HepG2 (cell line): Measurements from ENCODE around the gene ACCS. TPM values are rescaled to one million over a fixed set of nuclear protein-coding genes. Genes with fewer than 3 reads are reported as not detected.

Experiments used
- ATAC-seq: fragments of 200-7000 bp; cut with Tn5 transposase; 3 replicates; pipeline ENCODE4 v1.9.1; 2020; ENCODE audit warnings: mild to moderate bottlenecking, moderate library complexity
- BruUV-seq: library from RNA; stranded (reverse); fragments of 400-500 nt; replicated peaks from 2 replicates; lab custom pipeline; 2021; lab: Mats Ljungman, UMichigan
- CTCF ChIA-PET: fragments of 300-600 bp; formaldehyde crosslinking; extraction: SDS; loops from one replicate; lab custom pipeline; 2021; ENCODE audit warnings: low total read pairs, inconsistent platforms, low intra/inter-chr PET ratio; lab: Yijun Ruan, JAX
- POLR2A ChIA-PET: fragments of 350-600 bp; sonication (Branson Sonifier 250); formaldehyde crosslinking; loops from one replicate; lab custom pipeline; 2020; ENCODE audit warnings: antibody characterized with exemption, inconsistent platforms; lab: Yijun Ruan, JAX
- DNase-seq: peaks from one replicate; pipeline ENCODE4 v3.0.0-alpha.2; 2015; ENCODE audit warnings: low spot score
- FAIRE-seq: peaks from 3 replicates; lab custom pipeline; 2011; peaks lifted over from hg19 to GRCh38; lab: Jason Lieb, UNC
- H2AFZ ChIP-seq: one replicate; pipeline ENCODE4 v1.6.1; 2011; ENCODE audit warnings: low read length, inconsistent platforms
- H3K27ac ChIP-seq: fragments of 300-600 bp; 3 replicates; pipeline ENCODE4 v1.8.0; 2011; ENCODE audit warnings: mixed run types, mild to moderate bottlenecking, mixed read lengths, low read length, inconsistent platforms; ENCODE audit not compliant: insufficient read depth; ENCODE audit errors: extremely low read length
- H3K27me3 ChIP-seq, 2 experiments: fragments of 200-600 bp in 1 of 2; 2 replicates in 1 of 2; 3 replicates in 1 of 2; pipeline versions ENCODE4 v1.6.0 to v1.8.0; 2011; ENCODE audit warnings: low read length in 2 of 2, mild to moderate bottlenecking in 2 of 2, moderate library complexity in 2 of 2, inconsistent platforms in 1 of 2; ENCODE audit not compliant: insufficient read depth in 2 of 2, control insufficient read depth in 1 of 2
- H3K36me3 ChIP-seq, 2 experiments: fragments of 200-600 bp in 1 of 2; replicated peaks in 1 of 2; 2 replicates in 1 of 2; 3 replicates in 1 of 2; pipeline versions ENCODE4 v1.5.1 to v1.8.0; 2011; ENCODE audit warnings: low read length in 2 of 2, inconsistent platforms in 1 of 2; ENCODE audit not compliant: insufficient read depth in 2 of 2, control insufficient read depth in 1 of 2
- H3K4me1 ChIP-seq: 2 replicates; pipeline ENCODE4 v1.5.1; 2012; ENCODE audit warnings: low read length, inconsistent platforms; ENCODE audit not compliant: insufficient read depth
- H3K4me2 ChIP-seq: 2 replicates; pipeline ENCODE4 v1.6.0; 2011; ENCODE audit warnings: low read depth, low read length, inconsistent platforms
- H3K4me3 ChIP-seq, 3 experiments: fragments of 200-600 bp in 1 of 3; sonication (generic), shearing (Covaris generic) in 1 of 3; replicated peaks in 1 of 3; 2 replicates each; pipeline ENCODE4 v1.5.1; 2011 to 2016; ENCODE audit warnings: low read length in 3 of 3, inconsistent platforms in 2 of 3, low read depth in 2 of 3, mild to moderate bottlenecking in 2 of 3, control low read depth in 1 of 3, mixed read lengths in 1 of 3; ENCODE audit not compliant: insufficient read depth in 1 of 3
- H3K79me2 ChIP-seq: one replicate; pipeline ENCODE4 v1.6.1; 2011; ENCODE audit warnings: low read length, inconsistent platforms; ENCODE audit not compliant: insufficient read depth
- H3K9ac ChIP-seq: 2 replicates; pipeline ENCODE4 v1.6.0; 2011; ENCODE audit warnings: mild to moderate bottlenecking, low read depth, low read length, inconsistent platforms; ENCODE audit not compliant: insufficient read depth
- H3K9me3 ChIP-seq: 2 replicates; pipeline ENCODE4 v1.5.1; 2012; ENCODE audit warnings: mild to moderate bottlenecking, low read length
- H4K20me1 ChIP-seq: 2 replicates; pipeline ENCODE4 v1.6.0; 2011; ENCODE audit warnings: inconsistent platforms, mild to moderate bottlenecking, low read length, moderate library complexity; ENCODE audit not compliant: insufficient read depth
- EED ChIP-seq: sonication (generic); formaldehyde crosslinking; IDR thresholded peaks from 2 replicates; pipeline ENCODE4 v1.5.0; 2020; ENCODE audit warnings: mild to moderate bottlenecking, missing genetic modification reagents
- ISX ChIP-seq: sonication (generic); formaldehyde crosslinking; conservative IDR thresholded peaks from 2 replicates; pipeline ENCODE4 v1.5.0; 2020; ENCODE audit warnings: missing genetic modification reagents
- MED8 ChIP-seq: sonication (generic); formaldehyde crosslinking; IDR thresholded peaks from 2 replicates; pipeline ENCODE4 v1.8.1; 2023; ENCODE audit warnings: mild to moderate bottlenecking, missing genetic modification reagents; ENCODE audit not compliant: insufficient replicate concordance
- NR1H2 ChIP-seq: sonication (generic); formaldehyde crosslinking; IDR thresholded peaks from 2 replicates; pipeline ENCODE4 v1.8.1; 2022; ENCODE audit warnings: low read depth, missing genetic modification reagents, borderline replicate concordance
- XRCC5 ChIP-seq: fragments of 200-400 bp; formaldehyde crosslinking; optimal IDR thresholded peaks from 2 replicates; pipeline ENCODE3; 2017; ENCODE audit warnings: mild to moderate bottlenecking, low read length
- ZNF460 ChIP-seq: sonication (generic); formaldehyde crosslinking; IDR thresholded peaks from 2 replicates; pipeline ENCODE4 v1.5.1; 2020; ENCODE audit warnings: missing genetic modification reagents, mild to moderate bottlenecking, borderline replicate concordance
- ZNF589 ChIP-seq: sonication (generic); formaldehyde crosslinking; conservative IDR thresholded peaks from 2 replicates; pipeline ENCODE4 v1.8.0; 2022; ENCODE audit warnings: mild to moderate bottlenecking, moderate library complexity, missing genetic modification reagents
- ZZZ3 ChIP-seq: sonication (generic); formaldehyde crosslinking; IDR thresholded peaks from 2 replicates; pipeline ENCODE4 v1.4.0; 2020; ENCODE audit warnings: missing genetic modification reagents, mild to moderate bottlenecking, borderline replicate concordance
- in situ Hi-C: cut with HindIII; loops from 2 replicates; pipeline ENCODE4 v1.10.0; 2017; ENCODE audit warnings: low pct_unique_long_range_greater_than_20kb; ENCODE audit not compliant: extremely low pct_ligation_motif_present
- intact Hi-C: fragments of 100-400 bp; cut with micrococcal nuclease; formaldehyde crosslinking; loops from one replicate; pipeline ENCODE4 v1.10.0; 2022; ENCODE audit not compliant: unreplicated experiment
- polyA plus RNA-seq, 8 experiments: library from polyadenylated mRNA; depleted of rRNA in 3 of 8; stranded (reverse) in 7 of 8; unstranded in 1 of 8; fragments of >200 nt; fragmentation: Illumina TruSeq in 4 of 8; extraction: Trizol in 4 of 8; gene quantifications; 2 replicates each; pipeline versions ENCODE4 v1.2.1 to v1.2.3, GENCODE V29; 2011 to 2016; ENCODE audit warnings: low read depth in 4 of 8, missing spikeins in 1 of 8, mixed read lengths in 1 of 8; ENCODE audit not compliant: insufficient read depth in 1 of 8
- total RNA-seq, 5 experiments: library from RNA; depleted of rRNA; stranded (reverse); fragments of >200 nt; fragmentation: Illumina TruSeq; extraction: Trizol; gene quantifications; 2 replicates each; pipeline ENCODE4 v1.2.3, GENCODE V29; 2016; ENCODE audit warnings: low read depth in 1 of 5
- TF ChIP-seq, protein P1 (sequence below): sonication (generic); formaldehyde crosslinking; IDR thresholded peaks from 2 replicates; pipeline ENCODE4 v1.5.1; 2020; ENCODE audit warnings: missing genetic modification reagents, mild to moderate bottlenecking, borderline replicate concordance
- TF ChIP-seq, protein P2 (sequence below): sonication (generic); formaldehyde crosslinking; IDR thresholded peaks from 2 replicates; pipeline ENCODE4 v1.5.0; 2020; ENCODE audit warnings: mild to moderate bottlenecking, missing genetic modification reagents, borderline replicate concordance
- TF ChIP-seq, protein P3 (sequence below): sonication (generic); formaldehyde crosslinking; IDR thresholded peaks from 2 replicates; pipeline ENCODE4 v1.4.0; 2020; ENCODE audit warnings: mild to moderate bottlenecking, missing genetic modification reagents

The ACCS gene
- total and polyA plus RNA-seq, 2 of the 13 experiments (the other 11 are each of a cell fraction or from before 2014, with no cell fraction given): 0.55 to 0.59 TPM

DNA sequence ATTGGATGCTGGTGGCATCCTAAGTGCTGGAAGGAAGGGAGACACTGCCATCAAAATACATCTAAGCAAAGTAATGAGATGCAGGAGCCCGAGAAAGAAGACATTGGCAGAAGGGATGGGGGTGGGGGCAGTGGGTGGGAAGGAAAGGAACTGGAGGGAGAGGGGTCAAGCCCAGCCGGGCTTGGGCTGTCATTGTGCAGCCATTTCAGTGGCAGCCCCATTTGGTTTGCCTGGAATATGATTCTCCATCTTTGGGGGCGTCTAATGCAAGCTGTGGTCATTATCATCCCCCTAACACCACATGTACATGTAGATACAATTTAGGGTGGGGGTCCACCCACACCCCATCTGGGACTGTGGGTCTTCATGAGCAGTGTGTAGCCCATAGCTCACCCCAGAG lies 32.2 kb upstream of the ACCS start (continued):
- TF ChIP-seq ZNF589 (CRISPR knock-in tag) (no peak), ZZZ3 (no peak), MED8 (CRISPR knock-in tag) (no peak)
- TF ChIP-seq, all 625 proteins: peak for 0

DNA sequence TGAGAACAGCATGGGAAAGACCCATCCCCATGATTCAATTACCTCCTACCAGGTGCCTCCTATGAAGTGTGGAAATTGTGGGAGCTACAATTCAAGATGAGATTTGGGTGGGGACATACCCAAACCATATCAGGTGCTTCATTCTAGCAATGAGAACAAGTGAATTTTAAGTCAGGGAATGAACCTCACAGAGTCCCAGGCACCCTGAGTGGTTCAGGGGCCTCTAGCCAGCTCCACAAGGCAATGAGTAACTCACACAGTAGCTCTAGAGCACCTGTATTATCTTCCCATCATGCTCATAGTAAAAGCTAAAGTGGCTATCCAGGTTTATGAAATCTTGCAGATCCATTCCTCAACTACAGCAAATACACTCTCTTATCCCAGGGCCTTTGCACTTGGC lies 31.4 kb upstream of the ACCS start:
- no peak overlapping the region for H3K4me3 ChIP-seq
- ATAC-seq (no peak), DNase-seq (no peak), FAIRE-seq (no peak)
- peaks cover 4 to 9% of the 10 kb centered on the region in 2 experiments; a peak in 2 of 5 replicates for H3K27me3 ChIP-seq
- no peaks in the 10 kb centered on the region for H3K36me3 ChIP-seq
- POLR2A ChIA-PET: no interaction called here
- intact Hi-C loops: loop anchor here (5.0 kb wide), 1 partner anchor 92 kb away; the partner anchor contains the start of gene C11orf96
- H3K27ac ChIP-seq: no peak overlapping the region
- H3K4me1 ChIP-seq: no peaks in the 10 kb centered on the region
- H3K9me3 ChIP-seq: no peaks in the 10 kb centered on the region
- TF ChIP-seq, protein P1, sequence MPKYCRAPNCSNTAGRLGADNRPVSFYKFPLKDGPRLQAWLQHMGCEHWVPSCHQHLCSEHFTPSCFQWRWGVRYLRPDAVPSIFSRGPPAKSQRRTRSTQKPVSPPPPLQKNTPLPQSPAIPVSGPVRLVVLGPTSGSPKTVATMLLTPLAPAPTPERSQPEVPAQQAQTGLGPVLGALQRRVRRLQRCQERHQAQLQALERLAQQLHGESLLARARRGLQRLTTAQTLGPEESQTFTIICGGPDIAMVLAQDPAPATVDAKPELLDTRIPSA (CRISPR knock-in tag): no peak
- TF ChIP-seq ZNF460 (no peak), XRCC5 (no peak), EED (no peak), ISX (no peak), NR1H2 (CRISPR knock-in tag) (no peak)
- TF ChIP-seq, protein P2, sequence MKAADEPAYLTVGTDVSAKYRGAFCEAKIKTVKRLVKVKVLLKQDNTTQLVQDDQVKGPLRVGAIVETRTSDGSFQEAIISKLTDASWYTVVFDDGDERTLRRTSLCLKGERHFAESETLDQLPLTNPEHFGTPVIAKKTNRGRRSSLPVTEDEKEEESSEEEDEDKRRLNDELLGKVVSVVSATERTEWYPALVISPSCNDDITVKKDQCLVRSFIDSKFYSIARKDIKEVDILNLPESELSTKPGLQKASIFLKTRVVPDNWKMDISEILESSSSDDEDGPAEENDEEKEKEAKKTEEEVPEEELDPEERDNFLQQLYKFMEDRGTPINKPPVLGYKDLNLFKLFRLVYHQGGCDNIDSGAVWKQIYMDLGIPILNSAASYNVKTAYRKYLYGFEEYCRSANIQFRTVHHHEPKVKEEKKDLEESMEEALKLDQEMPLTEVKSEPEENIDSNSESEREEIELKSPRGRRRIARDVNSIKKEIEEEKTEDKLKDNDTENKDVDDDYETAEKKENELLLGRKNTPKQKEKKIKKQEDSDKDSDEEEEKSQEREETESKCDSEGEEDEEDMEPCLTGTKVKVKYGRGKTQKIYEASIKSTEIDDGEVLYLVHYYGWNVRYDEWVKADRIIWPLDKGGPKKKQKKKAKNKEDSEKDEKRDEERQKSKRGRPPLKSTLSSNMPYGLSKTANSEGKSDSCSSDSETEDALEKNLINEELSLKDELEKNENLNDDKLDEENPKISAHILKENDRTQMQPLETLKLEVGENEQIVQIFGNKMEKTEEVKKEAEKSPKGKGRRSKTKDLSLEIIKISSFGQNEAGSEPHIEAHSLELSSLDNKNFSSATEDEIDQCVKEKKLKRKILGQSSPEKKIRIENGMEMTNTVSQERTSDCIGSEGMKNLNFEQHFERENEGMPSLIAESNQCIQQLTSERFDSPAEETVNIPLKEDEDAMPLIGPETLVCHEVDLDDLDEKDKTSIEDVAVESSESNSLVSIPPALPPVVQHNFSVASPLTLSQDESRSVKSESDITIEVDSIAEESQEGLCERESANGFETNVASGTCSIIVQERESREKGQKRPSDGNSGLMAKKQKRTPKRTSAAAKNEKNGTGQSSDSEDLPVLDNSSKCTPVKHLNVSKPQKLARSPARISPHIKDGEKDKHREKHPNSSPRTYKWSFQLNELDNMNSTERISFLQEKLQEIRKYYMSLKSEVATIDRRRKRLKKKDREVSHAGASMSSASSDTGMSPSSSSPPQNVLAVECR (CRISPR knock-in tag): no peak
- TF ChIP-seq, protein P3, sequence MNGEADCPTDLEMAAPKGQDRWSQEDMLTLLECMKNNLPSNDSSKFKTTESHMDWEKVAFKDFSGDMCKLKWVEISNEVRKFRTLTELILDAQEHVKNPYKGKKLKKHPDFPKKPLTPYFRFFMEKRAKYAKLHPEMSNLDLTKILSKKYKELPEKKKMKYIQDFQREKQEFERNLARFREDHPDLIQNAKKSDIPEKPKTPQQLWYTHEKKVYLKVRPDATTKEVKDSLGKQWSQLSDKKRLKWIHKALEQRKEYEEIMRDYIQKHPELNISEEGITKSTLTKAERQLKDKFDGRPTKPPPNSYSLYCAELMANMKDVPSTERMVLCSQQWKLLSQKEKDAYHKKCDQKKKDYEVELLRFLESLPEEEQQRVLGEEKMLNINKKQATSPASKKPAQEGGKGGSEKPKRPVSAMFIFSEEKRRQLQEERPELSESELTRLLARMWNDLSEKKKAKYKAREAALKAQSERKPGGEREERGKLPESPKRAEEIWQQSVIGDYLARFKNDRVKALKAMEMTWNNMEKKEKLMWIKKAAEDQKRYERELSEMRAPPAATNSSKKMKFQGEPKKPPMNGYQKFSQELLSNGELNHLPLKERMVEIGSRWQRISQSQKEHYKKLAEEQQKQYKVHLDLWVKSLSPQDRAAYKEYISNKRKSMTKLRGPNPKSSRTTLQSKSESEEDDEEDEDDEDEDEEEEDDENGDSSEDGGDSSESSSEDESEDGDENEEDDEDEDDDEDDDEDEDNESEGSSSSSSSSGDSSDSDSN (CRISPR knock-in tag): no peak
- H3K79me2 ChIP-seq: no peaks in the 10 kb centered on the region
- H3K4me2 ChIP-seq: no peak overlapping the region
- in situ Hi-C loops: no loop called here
- H3K9ac ChIP-seq: no peak overlapping the region
- no peak overlapping the region for H2AFZ ChIP-seq
- H4K20me1 ChIP-seq: no peaks in the 10 kb centered on the region
- CTCF ChIA-PET: no interaction called here
- BruUV-seq: no TSS peak
